ENCODE results near the gene GAB2.

DNA sequence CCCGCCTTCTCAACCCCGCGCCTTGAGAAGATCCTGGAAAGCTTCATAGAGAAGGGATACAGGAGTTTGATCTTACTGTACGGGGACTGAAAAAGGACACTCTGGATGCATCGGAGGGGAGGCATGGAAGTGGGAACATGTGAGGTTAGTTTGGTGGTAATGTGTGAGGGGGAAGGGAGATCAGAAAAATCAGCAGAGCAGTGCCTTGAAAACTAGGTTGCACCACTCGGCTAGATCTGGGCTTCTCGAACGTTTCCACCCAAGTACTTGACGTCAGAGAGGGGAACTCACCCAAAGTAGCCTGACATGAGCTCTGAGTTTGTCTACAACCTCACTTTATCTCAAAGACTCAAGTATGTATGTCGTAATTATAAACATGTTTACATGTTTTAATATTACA, 214.4 kb downstream of the GAB2 start:
- TF ChIP-seq, protein P1, sequence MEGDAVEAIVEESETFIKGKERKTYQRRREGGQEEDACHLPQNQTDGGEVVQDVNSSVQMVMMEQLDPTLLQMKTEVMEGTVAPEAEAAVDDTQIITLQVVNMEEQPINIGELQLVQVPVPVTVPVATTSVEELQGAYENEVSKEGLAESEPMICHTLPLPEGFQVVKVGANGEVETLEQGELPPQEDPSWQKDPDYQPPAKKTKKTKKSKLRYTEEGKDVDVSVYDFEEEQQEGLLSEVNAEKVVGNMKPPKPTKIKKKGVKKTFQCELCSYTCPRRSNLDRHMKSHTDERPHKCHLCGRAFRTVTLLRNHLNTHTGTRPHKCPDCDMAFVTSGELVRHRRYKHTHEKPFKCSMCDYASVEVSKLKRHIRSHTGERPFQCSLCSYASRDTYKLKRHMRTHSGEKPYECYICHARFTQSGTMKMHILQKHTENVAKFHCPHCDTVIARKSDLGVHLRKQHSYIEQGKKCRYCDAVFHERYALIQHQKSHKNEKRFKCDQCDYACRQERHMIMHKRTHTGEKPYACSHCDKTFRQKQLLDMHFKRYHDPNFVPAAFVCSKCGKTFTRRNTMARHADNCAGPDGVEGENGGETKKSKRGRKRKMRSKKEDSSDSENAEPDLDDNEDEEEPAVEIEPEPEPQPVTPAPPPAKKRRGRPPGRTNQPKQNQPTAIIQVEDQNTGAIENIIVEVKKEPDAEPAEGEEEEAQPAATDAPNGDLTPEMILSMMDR (IDR thresholded peaks at IDR 0.05) = no peak
- TF ChIP-seq POLR2A (IDR thresholded peaks at IDR 0.05) = no peak
